Activated CD4-positive, alpha-beta T cell treated with anti-CD3 and anti-CD28 coated beads, Interleukin-2, Interleukin-4, amounts not matched to agents 100 ng/mL and 50 ng/mL, durations not matched to agents 16 hours and 8 hours (primary cell): ENCODE measurements around the gene RPH3AL.
"Not testable (repeated sequence)": the region's sequence is repeated elsewhere in the genome, so short reads cannot be mapped to it uniquely, and the experiment has no call there.

ENCODE experiments used
- DNase-seq: peaks from one replicate; pipeline ENCODE4 v3.0.0-alpha.2; 2020; ENCODE audit warnings: low spot score

The RPH3AL gene

GRCh38 chr17:282000-282911 lies 70.4 kb downstream of the RPH3AL start:
- no peak for DNase-seq

- DNase-seq, result no peak
Observed at GRCh38 chr17:281365-281999, 71.1 kb downstream of the RPH3AL start.

GRCh38 chr17:280901-281300 lies 71.7 kb downstream of the RPH3AL start:
- no peak for DNase-seq

GRCh38 chr17:280216-280615 lies 72.4 kb downstream of the RPH3AL start:
- DNase-seq, result no peak

- no peak for DNase-seq
Observed at GRCh38 chr17:279776-280175, 72.8 kb downstream of the RPH3AL start.

GRCh38 chr17:279331-279730 lies 73.3 kb downstream of the RPH3AL start:
- no peak for DNase-seq

- no peak for DNase-seq
Observed at GRCh38 chr17:278676-279059, 73.9 kb downstream of the RPH3AL start.

- no peak for DNase-seq
Observed at GRCh38 chr17:278055-278675, 74.4 kb downstream of the RPH3AL start.

GRCh38 chr17:274902-275301 lies 77.7 kb downstream of the RPH3AL start:
- DNase-seq, result no peak

- DNase-seq, result no peak
Observed at GRCh38 chr17:273981-274832, 78.4 kb downstream of the RPH3AL start.

- DNase-seq, result not testable (repeated sequence)
Observed at GRCh38 chr17:272856-273255, 79.8 kb downstream of the RPH3AL start.

GRCh38 chr17:271928-272623 lies 80.5 kb downstream of the RPH3AL start:
- not testable (repeated sequence) for DNase-seq

GRCh38 chr17:269616-270514 lies 82.7 kb downstream of the RPH3AL start:
- no peak for DNase-seq

GRCh38 chr17:266701-267667 lies 85.6 kb downstream of the RPH3AL start:
- no peak for DNase-seq

- DNase-seq, result no peak
Observed at GRCh38 chr17:266219-266618, 86.4 kb downstream of the RPH3AL start.

- DNase-seq, result no peak
Observed at GRCh38 chr17:265718-266117, 86.9 kb downstream of the RPH3AL start.

- DNase-seq, result no peak
Observed at GRCh38 chr17:263773-264172, 88.8 kb downstream of the RPH3AL start.

GRCh38 chr17:263271-263670 lies 89.3 kb downstream of the RPH3AL start:
- DNase-seq, result no peak

- no peak for DNase-seq
Observed at GRCh38 chr17:261635-262034, 91.0 kb downstream of the RPH3AL start.
